ENCODE data around the gene GART. TPM values are rescaled to one million over a fixed set of nuclear protein-coding genes. Genes with fewer than 3 reads are reported as not detected.

GART gene
- total RNA-seq, 4 donors from 2014 or later, result 23.9 to 123 (median 68.5) TPM

DNA sequence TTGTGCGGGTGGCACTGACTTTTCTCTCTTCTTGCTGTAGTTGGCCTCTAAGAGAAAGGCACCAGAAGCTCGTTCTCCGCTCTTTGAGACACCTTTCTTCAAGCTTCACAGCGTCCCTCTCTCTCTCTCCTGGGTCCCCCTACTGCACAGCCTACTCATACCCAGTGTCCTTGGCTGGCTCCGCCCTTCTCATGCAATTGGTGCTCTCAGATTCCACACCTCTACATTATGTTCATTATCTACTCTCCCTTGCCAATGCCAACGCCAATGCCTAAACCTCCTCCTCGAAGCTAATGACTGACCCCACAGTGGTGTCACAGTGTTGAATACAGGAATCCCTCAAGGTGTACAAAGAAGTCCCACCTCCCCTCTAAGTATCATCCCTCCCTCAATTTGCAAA is 45.6 kb downstream of the GART start:
- H3K4me1 ChIP-seq, result peaks cover 0 to 7% (median 0%) of the 10 kb centered on the region in 4 donors
- H3K27me3 ChIP-seq, result no peaks in the 10 kb centered on the region
- in situ Hi-C loops (cut with MboI; ENCODE audit: low pct_ligation_motif_present in 1 of 4, low pct_unique_long_range_greater_than_20kb in 1 of 4, low sequenced_read_pairs in 3 of 4), result no loop called here
- H3K9me3 ChIP-seq, result no peaks in the 10 kb centered on the region
- no peak overlapping the region for H3K27ac ChIP-seq
- 63 to 83% methylated on average over 2 to 7 of the region's 7 CpGs for WGBS, 2 donors (ENCODE audit: low coverage in 1 of 2)
- no peak for DNase-seq
- TF ChIP-seq POLR2AphosphoS5 (IDR thresholded peaks at IDR 0.05) (no peak), POLR2A (IDR thresholded peaks at IDR 0.05) (no peak), EP300 (IDR thresholded peaks at IDR 0.05; ENCODE audit: low read depth) (no peak)
- TF ChIP-seq, protein P1, sequence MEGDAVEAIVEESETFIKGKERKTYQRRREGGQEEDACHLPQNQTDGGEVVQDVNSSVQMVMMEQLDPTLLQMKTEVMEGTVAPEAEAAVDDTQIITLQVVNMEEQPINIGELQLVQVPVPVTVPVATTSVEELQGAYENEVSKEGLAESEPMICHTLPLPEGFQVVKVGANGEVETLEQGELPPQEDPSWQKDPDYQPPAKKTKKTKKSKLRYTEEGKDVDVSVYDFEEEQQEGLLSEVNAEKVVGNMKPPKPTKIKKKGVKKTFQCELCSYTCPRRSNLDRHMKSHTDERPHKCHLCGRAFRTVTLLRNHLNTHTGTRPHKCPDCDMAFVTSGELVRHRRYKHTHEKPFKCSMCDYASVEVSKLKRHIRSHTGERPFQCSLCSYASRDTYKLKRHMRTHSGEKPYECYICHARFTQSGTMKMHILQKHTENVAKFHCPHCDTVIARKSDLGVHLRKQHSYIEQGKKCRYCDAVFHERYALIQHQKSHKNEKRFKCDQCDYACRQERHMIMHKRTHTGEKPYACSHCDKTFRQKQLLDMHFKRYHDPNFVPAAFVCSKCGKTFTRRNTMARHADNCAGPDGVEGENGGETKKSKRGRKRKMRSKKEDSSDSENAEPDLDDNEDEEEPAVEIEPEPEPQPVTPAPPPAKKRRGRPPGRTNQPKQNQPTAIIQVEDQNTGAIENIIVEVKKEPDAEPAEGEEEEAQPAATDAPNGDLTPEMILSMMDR (IDR thresholded peaks at IDR 0.05), result no peak
- intact Hi-C loops (cut with DNase I; ENCODE audit: low total_unique reads), result no loop called here
- no peaks in the 10 kb centered on the region for H3K36me3 ChIP-seq
- no peak overlapping the region for H3K4me3 ChIP-seq

DNA sequence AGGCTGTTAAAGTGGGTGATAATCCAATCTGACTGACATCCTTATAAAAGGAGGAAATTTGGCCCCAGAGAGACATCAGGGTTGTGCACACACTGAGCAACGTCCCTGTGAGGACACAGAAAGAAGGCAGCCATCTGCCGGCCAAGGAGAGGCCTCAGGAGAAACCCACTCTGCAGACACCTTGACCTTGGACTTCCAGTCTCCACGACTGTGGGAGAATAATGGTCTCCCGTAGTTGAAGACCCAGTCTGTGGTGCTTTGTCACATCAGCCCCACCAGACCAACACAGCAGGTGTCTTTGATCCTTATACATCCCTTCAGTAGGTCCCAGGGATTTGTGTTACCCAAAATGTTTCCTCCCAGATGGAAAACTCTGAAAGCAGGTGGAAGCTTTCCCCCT is 46.2 kb downstream of the GART start:
- TF ChIP-seq, protein P1 (IDR thresholded peaks at IDR 0.05), result no peak
- no peak for TF ChIP-seq POLR2A (IDR thresholded peaks at IDR 0.05)
- no peak for TF ChIP-seq EP300 (IDR thresholded peaks at IDR 0.05; ENCODE audit: low read depth)
- no peak for TF ChIP-seq POLR2AphosphoS5 (IDR thresholded peaks at IDR 0.05)
- intact Hi-C loops (cut with DNase I; ENCODE audit: low total_unique reads) (no loop called here), in situ Hi-C loops (cut with MboI; ENCODE audit: low pct_ligation_motif_present in 1 of 4, low pct_unique_long_range_greater_than_20kb in 1 of 4, low sequenced_read_pairs in 3 of 4) (no loop called here)
- H3K4me3 ChIP-seq, result no peak overlapping the region
- H3K27ac ChIP-seq, result no peak overlapping the region
- no peaks in the 10 kb centered on the region for H3K27me3 ChIP-seq
- H3K4me1 ChIP-seq, result peaks cover 0 to 10% (median 2%) of the 10 kb centered on the region in 4 donors
- H3K9me3 ChIP-seq, result no peaks in the 10 kb centered on the region
- H3K36me3 ChIP-seq, result no peaks in the 10 kb centered on the region
- DNase-seq, result no peak
- 0 to 47% methylated on average over 1 to 4 of the region's 4 CpGs for WGBS, 2 donors (ENCODE audit: low coverage in 1 of 2)

DNA sequence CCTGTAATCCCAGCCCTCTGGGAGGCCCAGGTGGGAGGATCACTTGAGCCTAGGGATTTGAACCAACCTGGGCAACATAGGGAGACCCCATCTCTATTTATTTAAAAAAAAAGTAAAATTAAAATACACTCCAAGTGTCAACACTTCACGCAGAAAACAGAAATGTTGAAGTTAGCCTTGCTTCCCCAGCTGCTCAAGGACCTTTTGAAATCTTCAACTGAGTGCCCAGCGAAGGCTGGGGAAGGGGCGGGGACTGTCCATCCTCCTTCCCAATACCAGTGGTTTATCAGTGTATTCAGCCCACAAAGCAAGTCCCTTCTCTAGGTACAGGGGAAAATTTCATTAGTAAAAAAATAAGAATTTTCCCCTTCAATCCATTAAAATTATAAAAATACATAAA is 48.2 kb downstream of the GART start:
- WGBS, 2 donors (ENCODE audit: low coverage in 1 of 2), result 79 to 80% methylated on average over 2 to 3 of the region's 3 CpGs
- in situ Hi-C loops (cut with MboI; ENCODE audit: low pct_ligation_motif_present in 1 of 4, low pct_unique_long_range_greater_than_20kb in 1 of 4, low sequenced_read_pairs in 3 of 4), result no loop called here
- Histone ChIP-seq H3K4me1 (peaks cover 0 to 10% (median 2%) of the 10 kb centered on the region in 4 donors), H3K27me3 (no peaks in the 10 kb centered on the region), H3K27ac (no peak overlapping the region), H3K9me3 (no peaks in the 10 kb centered on the region), H3K36me3 (no peaks in the 10 kb centered on the region), H3K4me3 (no peak overlapping the region)
- intact Hi-C loops (cut with DNase I; ENCODE audit: low total_unique reads), result no loop called here
- no peak for TF ChIP-seq EP300 (IDR thresholded peaks at IDR 0.05; ENCODE audit: low read depth)
- TF ChIP-seq POLR2A (IDR thresholded peaks at IDR 0.05), result no peak
- no peak for TF ChIP-seq POLR2AphosphoS5 (IDR thresholded peaks at IDR 0.05)
- TF ChIP-seq, protein P1 (IDR thresholded peaks at IDR 0.05), result no peak
- no peak for DNase-seq

DNA sequence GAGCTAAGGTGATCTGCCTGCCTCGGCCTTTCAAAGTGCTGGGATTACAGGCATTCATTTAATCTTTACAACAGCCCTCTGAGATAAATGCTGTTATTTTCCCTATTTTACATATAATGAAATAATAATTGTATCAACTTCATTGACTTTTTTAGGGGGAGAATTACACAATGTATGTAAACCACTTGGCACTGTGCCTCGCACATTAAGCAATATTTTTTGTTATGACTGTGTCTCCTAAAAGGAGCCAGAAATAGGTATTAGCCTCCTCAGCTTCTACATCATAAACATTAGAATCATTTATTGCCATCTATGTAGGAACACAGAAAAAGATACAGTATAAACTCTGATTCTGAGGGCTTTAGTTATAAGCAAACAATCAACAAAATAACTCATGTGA is 49.3 kb downstream of the GART start:
- Histone ChIP-seq H3K4me1 (peaks cover 0 to 10% (median 2%) of the 10 kb centered on the region in 4 donors), H3K36me3 (no peaks in the 10 kb centered on the region), H3K9me3 (no peaks in the 10 kb centered on the region), H3K27me3 (no peaks in the 10 kb centered on the region), H3K4me3 (peak overlapping the region in 1 of 4 donors; percentile 68), H3K27ac (peak overlapping the region in 1 of 4 donors; percentile 83)
- in situ Hi-C loops (cut with MboI; ENCODE audit: low pct_ligation_motif_present in 1 of 4, low pct_unique_long_range_greater_than_20kb in 1 of 4, low sequenced_read_pairs in 3 of 4), result no loop called here
- intact Hi-C loops (cut with DNase I; ENCODE audit: low total_unique reads), result no loop called here
- 60% methylated on average over 2 of the region's 2 CpGs; no CpG with 5 or more reads in 1 of the 2 donors for WGBS, 2 donors (ENCODE audit: low coverage in 1 of 2)
- DNase-seq, result no peak
- TF ChIP-seq, protein P1 (IDR thresholded peaks at IDR 0.05), result no peak
- TF ChIP-seq EP300 (IDR thresholded peaks at IDR 0.05; ENCODE audit: low read depth) (no peak), POLR2A (IDR thresholded peaks at IDR 0.05) (no peak), POLR2AphosphoS5 (IDR thresholded peaks at IDR 0.05) (no peak)

All from transverse colon (tissue), 4 donors.